Dermis microvascular lymphatic vessel endothelial cell (primary cell): ENCODE measurements around the gene SPDYE1. TPM values are rescaled to one million over a fixed set of nuclear protein-coding genes. Genes with fewer than 3 reads are reported as not detected.

ENCODE experiments used
- DNase-seq, 2 donors: peaks; one replicate each; pipeline versions ENCODE4 v3.0.0 to v3.0.0-alpha.2; 2010; ENCODE audit warnings: low read depth in 2 of 2
- total RNA-seq: library from RNA; depleted of rRNA; stranded (reverse); fragments of >200 nt; gene quantifications from 2 replicates; pipeline ENCODE4 v1.2.1, GENCODE V29; 2014

The SPDYE1 gene
- total RNA-seq, 1 donor from 2014 or later: not detected

DNA sequence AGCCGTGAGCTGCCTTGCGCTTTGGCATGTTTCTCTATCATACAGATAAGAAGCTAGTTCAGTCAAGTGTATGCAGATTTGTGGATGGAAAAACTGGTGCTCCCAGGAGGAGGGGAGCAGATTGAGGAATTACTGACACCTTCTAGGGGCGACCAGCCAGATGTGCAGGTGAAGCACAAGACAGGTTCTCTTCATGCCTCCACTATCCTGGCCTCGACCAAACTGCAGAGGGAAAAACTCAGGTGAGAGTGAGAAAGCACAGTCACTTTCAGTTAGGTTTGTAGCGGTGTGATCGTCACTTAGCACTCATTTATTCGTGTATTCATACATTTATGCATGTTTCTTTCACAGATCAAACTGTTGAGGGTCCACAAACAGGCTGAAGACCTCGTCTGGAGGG is 46.2 kb downstream of the SPDYE1 start:
- no peak for DNase-seq

DNA sequence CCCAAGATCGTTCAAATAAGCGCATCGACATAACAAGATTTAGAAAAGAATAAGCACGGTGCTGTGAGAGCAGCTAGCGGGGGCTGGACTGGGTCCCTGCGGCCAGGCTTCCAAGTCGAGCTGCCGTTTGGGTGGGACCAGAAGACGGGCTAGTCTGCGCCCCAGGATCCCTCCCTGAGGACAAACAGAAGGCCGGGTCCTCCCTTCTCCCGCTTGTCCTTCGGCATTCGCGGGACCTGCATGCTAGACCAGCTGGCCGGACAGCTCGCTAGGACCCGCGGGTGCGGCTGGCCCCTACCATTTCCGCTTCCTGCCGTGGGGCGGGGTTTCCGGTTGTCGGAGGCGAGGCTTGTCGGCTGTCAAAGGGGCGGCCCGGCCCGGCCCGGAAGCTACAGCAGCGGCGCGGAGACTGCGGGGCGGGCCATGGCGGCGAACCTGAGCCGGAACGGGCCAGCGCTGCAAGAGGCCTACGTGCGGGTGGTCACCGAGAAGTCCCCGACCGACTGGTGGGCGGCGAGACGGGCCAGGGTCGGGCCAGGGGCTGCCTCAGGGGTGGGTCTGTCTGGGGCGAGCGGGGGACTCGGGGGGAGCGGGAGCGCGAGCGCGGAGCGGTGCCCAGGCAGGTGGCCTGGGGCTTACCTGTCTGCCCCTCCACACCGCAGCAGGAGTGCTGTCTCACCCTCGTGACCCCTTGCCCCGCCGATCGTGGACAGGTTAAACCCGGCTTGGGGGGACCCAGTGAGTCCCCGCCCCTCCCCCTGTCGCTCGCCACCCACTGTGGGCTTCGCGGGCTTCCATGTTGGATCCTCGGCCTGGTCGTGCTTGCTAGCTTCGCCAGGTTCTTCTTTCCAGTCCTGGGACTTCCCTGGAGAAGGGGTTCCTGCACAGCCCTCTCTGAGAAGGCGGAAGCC is 46.9 kb downstream of the SPDYE1 start, which contains the start of gene DBNL:
Gene DBNL, plus strand, starts transcription at position 388 of the 911 bp plus-strand sequence. Its CDS starts 36 bp downstream, at position 424.
- DNase-seq: peak; percentile 63 to 86

DNA sequence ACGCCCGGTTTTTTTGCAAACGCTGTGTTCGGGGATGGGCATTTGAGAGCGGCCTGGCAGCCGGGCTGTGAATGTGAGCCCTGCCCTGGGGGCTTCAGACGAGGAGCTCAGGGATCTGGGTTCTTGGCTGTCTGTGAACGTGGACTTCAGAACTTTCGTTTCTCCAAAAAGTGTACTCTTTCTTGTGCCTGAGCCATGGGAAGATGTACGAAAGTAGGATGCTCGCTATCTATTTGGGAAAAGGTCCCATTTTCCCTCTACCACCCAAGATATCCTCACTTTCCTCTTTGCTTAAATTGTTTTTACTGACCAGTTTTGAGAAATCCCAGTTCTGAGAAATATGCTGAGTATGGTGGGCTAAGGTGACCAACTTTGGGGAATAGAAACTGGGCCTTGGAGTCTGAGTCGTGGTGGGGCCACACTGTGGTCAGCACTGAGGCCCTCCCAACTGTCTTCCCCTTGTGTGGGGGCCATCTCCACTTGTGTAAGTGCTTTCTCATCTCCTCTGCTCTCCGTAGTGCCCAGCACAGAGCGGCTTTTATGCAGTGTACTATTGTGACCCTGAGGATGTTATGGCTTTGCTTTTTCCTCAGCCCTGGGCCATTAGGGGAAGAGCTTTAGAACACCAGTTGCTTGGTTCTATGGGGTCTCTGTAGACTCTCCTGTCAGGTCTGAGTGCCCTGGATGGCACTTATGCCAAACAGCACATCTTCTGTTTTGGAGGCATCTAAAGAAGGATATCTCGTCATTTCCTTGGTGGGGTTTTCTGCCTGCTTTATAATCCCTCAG is 47.7 kb downstream of the SPDYE1 start:
- no peak for DNase-seq

DNA sequence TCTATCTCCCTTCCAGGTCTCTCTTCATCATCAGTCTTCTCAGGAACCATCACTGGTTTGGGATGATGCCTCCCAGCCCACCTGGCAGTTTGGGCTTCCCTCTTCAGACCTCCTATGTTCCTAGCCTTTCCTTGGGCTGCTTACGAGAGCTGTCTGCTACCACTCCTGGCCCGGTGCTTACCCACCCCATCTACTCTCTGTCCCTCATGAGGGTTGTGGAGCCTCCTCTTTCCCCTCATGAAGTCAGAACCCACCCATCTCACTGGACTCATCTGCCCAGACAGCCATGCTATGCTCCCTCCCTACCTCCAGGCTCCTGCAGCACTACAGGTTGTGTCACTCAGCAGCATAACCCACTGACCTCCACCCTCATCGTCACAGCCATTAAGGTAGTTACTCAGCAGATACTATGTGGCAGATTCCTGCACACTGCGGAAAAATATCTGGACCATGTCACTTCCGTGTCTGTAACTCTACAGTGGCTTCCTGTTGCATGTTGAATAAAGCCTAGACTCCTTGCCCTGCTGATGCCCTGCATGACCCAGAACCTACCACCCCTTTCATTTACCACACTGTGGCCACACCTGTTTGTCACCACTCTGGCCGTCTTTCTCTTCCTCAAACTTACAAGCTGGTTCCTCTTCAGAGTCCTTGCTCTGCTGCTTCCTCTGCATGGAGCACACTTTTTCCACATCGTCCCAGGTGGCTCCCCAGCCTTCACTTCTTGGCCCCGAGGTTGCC is 48.8 kb downstream of the SPDYE1 start:
- peak; percentile 45 to 48 for DNase-seq

DNA sequence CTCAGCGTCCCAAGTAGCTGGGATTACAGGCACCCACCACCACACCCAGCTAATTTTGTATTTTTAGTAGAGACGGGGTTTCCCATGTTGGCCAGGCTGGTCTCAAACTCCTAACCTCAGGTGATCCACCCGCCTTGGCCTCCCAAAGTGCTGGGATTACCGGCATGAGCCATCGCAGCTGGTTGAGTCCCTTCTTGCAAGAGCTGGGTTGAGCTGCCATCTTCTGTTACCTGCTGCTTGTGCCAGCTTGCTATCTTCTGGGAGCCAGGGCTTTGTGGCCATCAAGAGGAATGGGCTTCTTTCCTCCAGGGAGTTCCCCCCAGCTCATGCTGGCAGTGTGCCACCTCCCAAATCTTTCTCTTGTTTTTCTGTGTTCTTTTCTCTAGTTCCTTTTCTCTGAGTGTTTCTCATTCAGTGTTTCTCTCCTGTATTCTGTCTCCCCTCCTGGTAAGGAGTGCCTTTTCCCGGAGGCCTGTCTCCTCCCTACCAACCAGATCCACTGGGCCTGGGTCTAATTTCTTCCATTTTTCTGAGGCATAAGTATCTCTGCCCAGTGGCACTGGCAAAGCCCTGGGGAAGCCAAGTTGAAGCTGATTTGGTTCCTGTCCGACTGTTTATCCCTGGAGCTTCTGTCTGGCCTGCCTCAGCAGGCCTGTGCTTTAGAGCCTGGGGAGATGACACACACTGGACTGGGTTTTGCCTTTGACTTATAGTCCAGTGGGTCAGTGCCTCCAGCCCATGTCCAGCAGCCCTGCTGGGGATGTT is 50.5 kb downstream of the SPDYE1 start:
- DNase-seq: no peak

DNA sequence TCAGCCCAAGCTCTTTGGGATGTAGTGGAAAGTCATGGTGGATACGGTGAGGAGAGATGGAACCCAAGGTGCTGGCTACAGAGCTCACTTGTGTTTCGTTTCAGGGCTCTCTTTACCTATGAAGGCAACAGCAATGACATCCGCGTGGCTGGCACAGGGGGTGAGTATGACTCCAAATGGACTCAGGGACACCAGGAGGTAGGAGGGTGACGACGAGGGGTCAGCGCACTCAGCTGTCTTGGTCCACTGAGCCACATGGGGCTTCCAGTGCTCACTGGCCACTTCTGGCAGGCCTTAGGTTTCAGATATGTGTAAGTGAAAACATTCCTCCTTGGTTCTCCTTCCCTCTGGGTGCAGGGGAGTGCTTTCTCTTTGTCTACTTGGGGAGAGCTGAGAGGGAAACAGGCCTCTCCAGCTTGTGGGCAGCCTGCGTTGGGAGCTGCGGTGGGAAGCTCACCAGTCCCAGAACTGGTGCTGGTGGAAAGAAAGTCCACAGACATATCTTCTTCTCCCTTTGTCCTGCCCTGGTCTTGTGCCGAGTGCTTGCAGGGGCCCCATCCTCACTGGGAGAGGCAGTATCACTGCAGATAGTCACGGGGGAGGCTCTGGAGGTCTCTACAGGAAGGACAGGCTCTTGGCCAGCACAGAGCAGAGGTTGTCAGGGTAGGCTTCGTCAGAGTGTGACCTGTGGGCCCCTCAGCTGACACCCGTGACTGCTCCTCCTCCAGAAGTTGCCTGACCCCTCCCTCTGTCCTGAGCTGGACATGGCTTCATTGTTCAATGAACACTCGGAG is 52.6 kb downstream of the SPDYE1 start:
- DNase-seq: no peak

DNA sequence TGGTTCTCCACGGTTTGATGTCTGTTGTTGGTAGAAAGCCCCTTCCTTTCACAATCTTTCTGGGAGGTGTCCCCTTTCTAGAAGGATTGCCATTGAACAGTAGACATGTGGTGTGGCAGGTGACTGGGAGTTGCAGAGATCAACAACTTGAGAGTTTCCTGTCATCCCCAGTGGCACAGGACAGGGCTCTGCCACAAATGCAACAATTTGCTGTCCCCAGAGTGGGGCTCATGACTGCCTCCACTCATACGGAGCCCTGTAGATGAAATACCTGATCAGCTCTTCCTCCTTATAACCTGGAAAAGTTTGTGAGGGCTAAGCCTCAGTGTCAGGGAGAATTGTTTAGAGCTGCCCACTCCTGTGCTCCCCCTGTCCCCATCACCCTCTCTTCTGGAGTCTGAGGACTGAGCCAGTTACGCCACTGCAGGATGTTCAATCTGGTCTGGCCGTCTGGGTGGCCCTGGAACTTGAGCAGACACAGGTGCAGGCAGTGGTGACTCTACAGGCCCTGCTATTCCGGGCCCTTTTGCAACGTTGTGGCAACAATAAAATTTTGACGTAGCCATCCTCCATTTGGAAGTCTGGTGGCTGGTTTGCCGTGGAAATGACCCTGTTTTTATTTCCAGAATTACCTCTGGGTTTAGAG is 53.3 kb downstream of the SPDYE1 start:
- DNase-seq: no peak

DNA sequence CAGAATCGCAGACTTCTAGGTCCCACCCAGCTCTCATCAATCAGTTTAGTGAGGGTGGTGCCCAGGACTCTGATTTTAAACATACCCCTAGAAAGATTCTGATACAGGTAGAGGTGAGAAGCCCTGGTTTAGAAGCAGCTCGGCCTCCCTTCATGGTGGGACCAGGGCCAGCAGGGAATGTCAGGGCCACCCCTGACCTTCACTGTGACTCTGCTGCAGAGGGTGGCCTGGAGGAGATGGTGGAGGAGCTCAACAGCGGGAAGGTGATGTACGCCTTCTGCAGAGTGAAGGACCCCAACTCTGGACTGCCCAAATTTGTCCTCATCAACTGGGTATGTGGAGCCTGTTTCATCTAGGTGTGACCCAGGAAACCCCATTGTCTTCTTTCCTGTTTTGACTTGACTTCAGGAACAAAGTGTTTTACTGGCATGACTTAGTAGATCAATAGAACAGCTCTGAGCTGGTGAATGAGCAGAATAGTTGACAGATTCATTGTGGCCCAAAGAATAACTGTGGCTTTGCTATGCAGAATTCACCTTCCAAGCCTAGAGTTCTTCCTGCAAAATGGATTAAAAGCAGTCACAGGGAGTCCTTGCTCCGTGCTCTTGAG is 54.0 kb downstream of the SPDYE1 start:
- DNase-seq: no peak

DNA sequence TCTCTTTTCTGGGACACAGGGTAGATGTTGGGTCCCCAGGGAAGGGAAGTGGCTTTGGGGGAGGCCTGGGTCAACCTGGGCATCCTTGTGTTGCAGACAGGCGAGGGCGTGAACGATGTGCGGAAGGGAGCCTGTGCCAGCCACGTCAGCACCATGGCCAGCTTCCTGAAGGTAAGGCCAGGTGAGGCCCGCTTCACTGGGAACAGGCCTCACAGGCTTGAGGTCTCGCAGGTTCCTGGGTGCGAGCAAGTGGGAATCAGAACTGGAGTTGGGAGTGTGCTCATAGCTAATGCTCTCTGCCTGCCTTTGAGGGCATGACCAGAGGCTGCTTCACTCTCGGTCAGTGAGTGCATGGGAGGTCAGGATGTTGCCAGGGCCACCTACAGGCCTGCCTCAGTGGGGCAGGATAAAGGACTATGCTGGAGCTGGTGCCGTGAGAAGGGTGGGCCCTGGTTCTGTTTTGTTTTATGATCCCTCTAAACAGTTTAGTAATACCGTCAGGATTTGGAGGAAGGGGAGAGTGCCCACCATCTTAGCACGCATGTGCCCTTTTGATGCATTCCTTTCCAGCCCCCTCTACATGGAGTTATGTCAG is 55.2 kb downstream of the SPDYE1 start:
- DNase-seq: no peak

DNA sequence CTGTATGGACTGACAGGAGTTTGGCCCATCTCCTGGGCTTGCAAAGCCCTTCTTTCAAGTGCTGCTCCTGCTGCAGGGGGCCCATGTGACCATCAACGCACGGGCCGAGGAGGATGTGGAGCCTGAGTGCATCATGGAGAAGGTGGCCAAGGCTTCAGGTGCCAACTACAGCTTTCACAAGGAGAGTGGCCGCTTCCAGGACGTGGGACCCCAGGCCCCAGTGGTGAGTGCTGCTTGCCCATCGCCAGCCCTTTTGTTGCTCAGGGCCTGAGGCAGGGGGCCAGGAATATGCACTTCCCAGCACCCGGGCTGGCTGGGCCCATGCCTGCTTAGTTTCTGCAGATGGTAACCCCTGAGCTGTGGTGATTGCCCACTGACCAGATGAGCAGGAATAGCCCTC is 59.0 kb downstream of the SPDYE1 start:
- DNase-seq: no peak

DNA sequence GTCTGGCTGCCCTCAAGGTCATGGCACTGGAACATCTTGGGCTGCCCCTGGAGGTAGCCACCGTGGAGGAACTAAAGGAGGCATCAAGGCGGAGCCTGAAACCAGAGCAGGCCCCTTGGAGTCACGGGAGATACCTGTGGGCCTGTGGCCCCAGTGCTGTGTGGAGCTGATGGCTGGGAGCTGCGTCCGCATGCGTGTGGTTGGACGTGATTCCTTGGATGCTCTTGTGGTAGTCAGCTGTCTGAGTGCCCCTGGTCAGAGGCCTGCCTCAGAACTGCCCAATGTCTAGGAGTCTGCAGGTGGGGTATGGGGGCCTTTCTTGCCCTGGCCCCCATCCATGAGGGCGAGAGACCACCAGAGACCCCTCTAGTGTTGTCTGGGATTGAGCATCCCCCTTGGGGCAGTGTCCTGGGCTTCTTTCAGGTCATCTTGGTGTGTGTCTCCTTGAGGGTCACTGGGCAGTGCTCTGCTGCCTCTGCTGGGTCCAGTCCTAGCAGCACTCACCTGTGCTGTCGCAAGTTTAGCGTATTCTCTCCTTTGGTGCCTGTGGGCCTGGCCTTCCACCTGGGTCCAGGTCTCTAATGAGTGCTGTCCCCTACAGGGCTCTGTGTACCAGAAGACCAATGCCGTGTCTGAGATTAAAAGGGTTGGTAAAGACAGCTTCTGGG is 59.6 kb downstream of the SPDYE1 start:
- no peak for DNase-seq

DNA sequence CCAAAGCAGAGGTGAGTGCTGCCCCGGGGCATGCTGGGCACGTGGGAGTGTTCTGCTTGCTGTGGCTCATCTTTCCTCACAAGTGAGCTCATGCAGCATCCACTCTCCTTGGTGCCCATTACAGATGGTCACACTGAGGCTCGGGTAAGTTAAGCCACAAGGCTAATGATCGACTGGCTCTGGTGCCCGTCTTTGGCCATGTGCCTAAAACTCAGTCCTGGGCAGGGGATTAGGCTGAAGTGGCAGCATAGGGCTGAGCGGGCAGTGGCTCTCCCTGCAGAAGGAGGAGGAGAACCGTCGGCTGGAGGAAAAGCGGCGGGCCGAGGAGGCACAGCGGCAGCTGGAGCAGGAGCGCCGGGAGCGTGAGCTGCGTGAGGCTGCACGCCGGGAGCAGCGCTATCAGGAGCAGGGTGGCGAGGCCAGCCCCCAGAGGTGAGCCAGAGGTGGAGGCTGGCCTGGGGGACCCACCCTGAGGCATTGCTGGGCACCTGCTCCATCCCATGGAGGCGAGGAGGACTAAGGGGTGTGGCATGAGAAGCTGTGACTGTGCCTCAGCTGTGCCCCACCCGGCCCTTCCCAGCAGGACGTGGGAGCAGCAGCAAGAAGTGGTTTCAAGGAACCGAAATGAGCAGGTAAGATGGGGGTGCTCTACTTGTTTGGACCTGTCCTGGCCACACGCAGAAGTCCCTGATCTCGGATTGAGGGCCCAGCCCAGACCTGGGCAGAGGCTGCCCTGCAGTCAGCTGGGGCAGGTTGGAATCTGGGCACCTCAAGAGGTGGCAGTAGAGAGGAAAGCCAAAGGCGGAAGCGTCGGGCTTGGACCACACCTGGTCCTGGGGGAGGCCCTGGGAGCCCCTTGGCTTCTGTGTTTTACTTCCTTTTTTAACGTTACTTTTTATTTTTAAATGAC is 60.4 kb downstream of the SPDYE1 start:
- DNase-seq: no peak

DNA sequence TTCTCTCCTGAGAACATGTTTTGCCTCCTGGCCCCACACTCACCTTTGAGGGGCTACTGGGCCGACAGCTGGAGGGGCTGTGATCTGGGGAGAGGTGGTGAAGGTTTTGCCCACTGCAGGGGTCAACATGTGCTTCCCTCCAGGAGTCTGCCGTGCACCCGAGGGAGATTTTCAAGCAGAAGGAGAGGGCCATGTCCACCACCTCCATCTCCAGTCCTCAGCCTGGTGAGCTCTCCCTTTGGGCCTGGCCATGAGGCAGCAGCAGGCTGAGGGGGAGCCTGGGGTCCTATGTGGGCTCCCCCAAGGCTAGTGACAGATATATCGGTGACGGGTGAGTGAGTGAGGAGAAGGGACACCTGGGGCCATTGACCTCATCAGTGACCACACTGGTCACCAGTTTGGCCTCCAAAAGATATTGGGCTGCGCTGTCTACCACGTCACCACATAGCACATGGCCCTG is 61.1 kb downstream of the SPDYE1 start:
- DNase-seq: no peak

DNA sequence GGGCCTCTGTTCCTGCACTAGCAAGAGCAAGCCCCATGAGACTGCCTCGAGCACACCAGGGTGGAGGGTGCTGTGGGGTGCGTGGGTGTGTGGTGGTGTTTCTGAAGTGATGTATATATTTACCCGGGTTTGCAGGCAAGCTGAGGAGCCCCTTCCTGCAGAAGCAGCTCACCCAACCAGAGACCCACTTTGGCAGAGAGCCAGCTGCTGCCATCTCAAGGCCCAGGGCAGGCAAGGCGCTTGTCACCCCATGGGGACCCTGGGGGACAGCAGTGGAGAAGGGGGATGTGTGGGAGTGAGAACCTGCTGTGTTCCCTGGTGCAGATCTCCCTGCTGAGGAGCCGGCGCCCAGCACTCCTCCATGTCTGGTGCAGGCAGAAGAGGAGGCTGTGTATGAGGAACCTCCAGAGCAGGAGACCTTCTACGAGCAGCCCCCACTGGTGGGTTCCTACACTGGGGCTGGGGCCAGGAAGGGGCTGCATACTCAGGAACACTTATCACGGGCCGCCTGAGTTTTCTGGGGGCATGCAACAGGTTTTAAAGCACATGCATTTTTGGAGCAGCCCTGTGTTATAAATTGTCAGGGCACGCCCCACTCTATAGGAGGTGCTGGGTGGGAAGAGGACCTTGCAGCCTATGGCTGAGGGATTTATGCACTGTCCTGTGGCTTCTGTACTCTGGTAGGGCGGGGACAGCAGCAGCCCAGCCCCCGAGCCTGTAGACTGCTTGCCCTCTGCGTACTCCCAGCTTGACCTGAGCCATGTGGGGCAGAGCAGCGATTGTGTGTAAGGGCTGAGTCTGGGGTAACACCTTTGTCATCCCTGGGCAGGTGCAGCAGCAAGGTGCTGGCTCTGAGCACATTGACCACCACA is 61.8 kb downstream of the SPDYE1 start:
- DNase-seq: no peak
